ENCODE measurements around the gene CACNA1E. TPM values are rescaled to one million over a fixed set of nuclear protein-coding genes. Genes with fewer than 3 reads are reported as not detected.

The CACNA1E gene
- total and polyA plus RNA-seq, 2 of the 13 experiments (the other 11 are each of a cell fraction or from before 2014, with no cell fraction given) = not detected

GRCh38 chr1:181712711-181713110 lies 229.4 kb downstream of the CACNA1E start:
- H3K4me3 ChIP-seq (replicated peaks in 1 of 3; ENCODE audit: insufficient read depth in 1 of 3, low read depth in 2 of 3, low read length in 3 of 3) = no peak overlapping the region
- FAIRE-seq (no peak), ATAC-seq (no peak), DNase-seq (ENCODE audit: low spot score) (no peak)
- no peak overlapping the region for H2AFZ ChIP-seq (ENCODE audit: low read length)
- 0% methylated on average over 4 of the region's 9 CpGs for WGBS (ENCODE audit: low lambda C conversion rate)
- H3K27ac ChIP-seq (ENCODE audit: extremely low read length, insufficient read depth, low read length) = no peak overlapping the region
- intact Hi-C loops (cut with micrococcal nuclease; ENCODE audit: unreplicated experiment) (no loop called here), in situ Hi-C loops (cut with HindIII; ENCODE audit: extremely low pct_ligation_motif_present, low pct_unique_long_range_greater_than_20kb) (no loop called here)
- no peaks in the 10 kb centered on the region for H3K9me3 ChIP-seq (ENCODE audit: low read length)
- H3K27me3 ChIP-seq (ENCODE audit: control insufficient read depth in 1 of 2, insufficient read depth in 2 of 2, low read length in 2 of 2) = peaks cover 0 to 6% of the 10 kb centered on the region in 2 experiments; a peak in 1 of 5 replicates
- ChIA-PET POLR2A (no interaction called here), CTCF (ENCODE audit: low intra/inter-chr PET ratio, low total read pairs) (no interaction called here)
- no TSS peak for BruUV-seq (replicated peaks)
- no peaks in the 10 kb centered on the region for H3K4me1 ChIP-seq (ENCODE audit: insufficient read depth, low read length)
- H3K79me2 ChIP-seq (ENCODE audit: insufficient read depth, low read length) = no peaks in the 10 kb centered on the region
- H3K9ac ChIP-seq (ENCODE audit: insufficient read depth, low read depth, low read length) = no peak overlapping the region
- no peaks in the 10 kb centered on the region for H3K36me3 ChIP-seq (replicated peaks in 1 of 2; ENCODE audit: control insufficient read depth in 1 of 2, insufficient read depth in 2 of 2, low read length in 2 of 2)
- H4K20me1 ChIP-seq (ENCODE audit: insufficient read depth, low read length) = no peaks in the 10 kb centered on the region
- H3K4me2 ChIP-seq (ENCODE audit: low read depth, low read length) = no peak overlapping the region
- TF ChIP-seq CBX1 (IDR thresholded peaks at IDR 0.05; ENCODE audit: low read depth) (no peak), TRAFD1 (CRISPR knock-in tag; IDR thresholded peaks at IDR 0.05; ENCODE audit: borderline replicate concordance) (no peak), CAMTA2 (CRISPR knock-in tag; IDR thresholded peaks at IDR 0.05; ENCODE audit: borderline replicate concordance) (no peak), ZNF496 (CRISPR knock-in tag; IDR thresholded peaks at IDR 0.05; ENCODE audit: insufficient replicate concordance) (no peak), ZNF563 (CRISPR knock-in tag; IDR thresholded peaks at IDR 0.05) (no peak), ZNF512 (CRISPR knock-in tag; IDR thresholded peaks at IDR 0.05) (no peak), MTERF4 (CRISPR knock-in tag; IDR thresholded peaks at IDR 0.05) (no peak), PCBP1 (IDR thresholded peaks at IDR 0.05; ENCODE audit: borderline replicate concordance, low read depth, low read length) (no peak), PHF20 (CRISPR knock-in tag; IDR thresholded peaks at IDR 0.05) (no peak), SRSF9 (IDR thresholded peaks at IDR 0.05; ENCODE audit: borderline replicate concordance, insufficient read depth, low read depth, low read length, poor library complexity, severe bottlenecking) (no peak), GMEB2 (CRISPR knock-in tag; IDR thresholded peaks at IDR 0.05; ENCODE audit: low read depth) (no peak), ZNF292 (CRISPR knock-in tag; IDR thresholded peaks at IDR 0.05; ENCODE audit: borderline replicate concordance, low read depth) (no peak), ZNF790 (CRISPR knock-in tag; IDR thresholded peaks at IDR 0.05; ENCODE audit: borderline replicate concordance) (no peak), GATAD2A (CRISPR knock-in tag; IDR thresholded peaks at IDR 0.05) (no peak), RFXANK (CRISPR knock-in tag; IDR thresholded peaks at IDR 0.05) (no peak)

Data from HepG2 (cell line).